K562 (cell line): Measurements from ENCODE around the gene GYS1. TPM values are rescaled to one million over a fixed set of nuclear protein-coding genes. Genes with fewer than 3 reads are reported as not detected.

ENCODE experiments used
- ATAC-seq: fragments of 200-7000 bp; cut with Tn5 transposase; 3 replicates; pipeline ENCODE4 v1.9.1; 2020; ENCODE audit warnings: moderate library complexity
- BruUV-seq: library from RNA; stranded (reverse); fragments of 400-500 nt; replicated peaks from 2 replicates; lab custom pipeline; 2021; lab: Mats Ljungman, UMichigan
- CTCF ChIA-PET: fragments of 300-600 bp; formaldehyde crosslinking; extraction: SDS; loops from one replicate; lab custom pipeline; 2021; ENCODE audit warnings: low intra/inter-chr PET ratio; lab: Yijun Ruan, JAX
- POLR2A ChIA-PET: fragments of 300-600, 350-650 bp; sonication (Branson Sonifier 250); formaldehyde crosslinking; extraction: SDS; loops from one replicate; lab custom pipeline; 2021; ENCODE audit warnings: antibody characterized with exemption, inconsistent platforms; lab: Yijun Ruan, JAX
- DNase-seq, 4 experiments: peaks; one replicate each; pipeline versions ENCODE4 v3.0.0 to v3.0.0-alpha.2; 2011 to 2018; ENCODE audit warnings: low spot score in 3 of 4, mixed read lengths in 3 of 4; ENCODE audit errors: extremely low read depth in 1 of 4
- FAIRE-seq: peaks from 2 replicates; lab custom pipeline; 2011; peaks lifted over from hg19 to GRCh38; lab: Jason Lieb, UNC
- H2AFZ ChIP-seq: 2 replicates; pipeline ENCODE4 v1.6.0; 2011; ENCODE audit warnings: low read depth, low read length, control low read depth, inconsistent platforms
- H3K27ac ChIP-seq: fragments of 200-600 bp; 3 replicates; pipeline ENCODE4 v1.8.0; 2011; ENCODE audit warnings: low read depth, mild to moderate bottlenecking, control low read depth, inconsistent platforms, low read length, moderate library complexity, mixed read lengths; ENCODE audit errors: extremely low read depth
- H3K27me3 ChIP-seq, 2 experiments: fragments of 300-600 bp in 1 of 2; 2 replicates in 1 of 2; 3 replicates in 1 of 2; pipeline versions ENCODE4 v1.6.0 to v1.8.0; 2011; ENCODE audit warnings: inconsistent platforms in 2 of 2, low read length in 2 of 2, mild to moderate bottlenecking in 1 of 2, mixed read lengths in 1 of 2, moderate library complexity in 1 of 2; ENCODE audit not compliant: control insufficient read depth in 2 of 2, insufficient read depth in 2 of 2
- H3K36me3 ChIP-seq: fragments of 300-600 bp; 3 replicates; pipeline ENCODE4 v1.8.0; 2011; ENCODE audit warnings: mild to moderate bottlenecking, low read length, inconsistent platforms; ENCODE audit not compliant: control insufficient read depth, insufficient read depth
- H3K4me1 ChIP-seq, 2 experiments: fragments of 200-600 bp in 1 of 2; replicated peaks in 1 of 2; 2 replicates in 1 of 2; 3 replicates in 1 of 2; pipeline versions ENCODE4 v1.5.1 to v1.8.0; 2011; ENCODE audit warnings: inconsistent platforms in 2 of 2, low read length in 2 of 2, mild to moderate bottlenecking in 1 of 2, mixed read lengths in 1 of 2, moderate library complexity in 1 of 2; ENCODE audit not compliant: control insufficient read depth in 2 of 2, insufficient read depth in 2 of 2
- H3K4me2 ChIP-seq: 2 replicates; pipeline ENCODE4 v1.6.1; 2011; ENCODE audit warnings: low read length, control low read depth, inconsistent platforms, mixed read lengths; ENCODE audit not compliant: insufficient read depth
- H3K4me3 ChIP-seq: fragments of 200-600 bp; sonication (generic), shearing (Covaris generic); 2 replicates; pipeline ENCODE4 v1.5.1; 2016; ENCODE audit warnings: control low read depth, inconsistent platforms
- H3K79me2 ChIP-seq: fragments of 200-600 bp; 3 replicates; pipeline ENCODE4 v1.8.0; 2011; ENCODE audit warnings: low read length, inconsistent platforms; ENCODE audit not compliant: control insufficient read depth, insufficient read depth
- H3K9ac ChIP-seq, 2 experiments: 2 replicates each; pipeline versions ENCODE4 v1.6.0 to v1.6.1; 2011; ENCODE audit warnings: low read depth in 2 of 2, low read length in 2 of 2, control low read depth in 1 of 2, inconsistent platforms in 1 of 2, mild to moderate bottlenecking in 1 of 2, mixed read lengths in 1 of 2; ENCODE audit not compliant: insufficient read depth in 1 of 2
- H3K9me1 ChIP-seq: one replicate; pipeline ENCODE4 v1.6.0; 2011; ENCODE audit warnings: inconsistent platforms, mild to moderate bottlenecking, low read length, moderate library complexity; ENCODE audit not compliant: control insufficient read depth, insufficient read depth
- H3K9me3 ChIP-seq: replicated peaks from 2 replicates; pipeline ENCODE4 v1.5.1; 2011; ENCODE audit warnings: low read depth, low read length, inconsistent platforms; ENCODE audit not compliant: control insufficient read depth, insufficient read depth
- H4K20me1 ChIP-seq: replicated peaks from 2 replicates; pipeline ENCODE4 v1.6.1; 2011; ENCODE audit warnings: low read length, inconsistent platforms, mixed read lengths; ENCODE audit not compliant: control insufficient read depth, insufficient read depth
- CGGBP1 ChIP-seq: fragments of 250-450 bp; sonication (Bioruptor Pico); IDR thresholded peaks from 2 replicates; pipeline ENCODE4 v1.9.0; 2021; ENCODE audit warnings: mild to moderate bottlenecking
- MEF2A ChIP-seq: IDR thresholded peaks from 2 replicates; pipeline ENCODE4 v1.6.1; 2011; ENCODE audit warnings: low read depth, mild to moderate bottlenecking, low read length, moderate library complexity; ENCODE audit not compliant: control insufficient read depth
- PHTF2 ChIP-seq: fragments of 250-450 bp; sonication (Bioruptor Pico); IDR thresholded peaks from 2 replicates; pipeline ENCODE4 v1.5.0; 2021; ENCODE audit warnings: mild to moderate bottlenecking
- RBFOX2 ChIP-seq: fragments of 200-400 bp; formaldehyde crosslinking; IDR thresholded peaks from 2 replicates; pipeline ENCODE4 v1.6.1; 2017; ENCODE audit warnings: low read depth, mild to moderate bottlenecking, low read length, moderate library complexity
- TRIM25 ChIP-seq: fragments of 450-650 bp; IDR thresholded peaks from 2 replicates; pipeline ENCODE4 v1.7.0; 2016; ENCODE audit warnings: borderline replicate concordance
- ZBTB11 ChIP-seq, 3 experiments: fragments of 200-800 bp in 1 of 3; fragments of 250-450 bp in 1 of 3; fragments of 450-650 bp in 1 of 3; sonication (Bioruptor Pico) in 1 of 3; sonication (Bioruptor generic) in 1 of 3; formaldehyde crosslinking in 1 of 3; IDR thresholded peaks; 2 replicates each; pipeline versions ENCODE4 v1.6.1 to v1.8.0; 2016 to 2022; ENCODE audit warnings: mild to moderate bottlenecking in 2 of 3, missing genetic modification characterization in 2 of 3, missing compliant biosample characterization in 1 of 3, moderate library complexity in 1 of 3
- ZNF740 ChIP-seq, 3 experiments: fragments of 200-800 bp in 1 of 3; sonication (Bioruptor generic) in 1 of 3; sonication (generic) in 1 of 3; formaldehyde crosslinking in 1 of 3; IDR thresholded peaks; 2 replicates each; pipeline versions ENCODE4 v1.6.1 to v1.8.0; 2016 to 2022; ENCODE audit warnings: mild to moderate bottlenecking in 2 of 3, missing compliant biosample characterization in 2 of 3, missing genetic modification characterization in 2 of 3, missing genetic modification reagents in 1 of 3
- WGBS: fragments of 100-300 bp; shearing (Covaris generic); methylation state at CpG from one replicate; pipeline ENCODE4 v1.1.6; 2016; ENCODE audit warnings: low coverage, mixed read lengths; ENCODE audit not compliant: insufficient coverage; ENCODE audit errors: missing lambda C conversion rate; 5-methylcytosine and 5-hydroxymethylcytosine counted together
- in situ Hi-C: fragments of 300-500 bp; cut with MboI; formaldehyde crosslinking; loops from 4 replicates; pipeline ENCODE4 v1.15.0; 2018; ENCODE audit warnings: inconsistent platforms, mixed read lengths
- intact Hi-C: fragments of 100-400 bp; cut with micrococcal nuclease; formaldehyde crosslinking; loops from 2 replicates; pipeline ENCODE4 v1.14.2; 2022
- polyA plus RNA-seq, 8 experiments: library from polyadenylated mRNA; depleted of rRNA in 4 of 8; stranded (reverse) in 5 of 8; unstranded in 3 of 8; fragments of >200 nt; fragmentation: Nextera tagmentation in 2 of 8; fragmentation: Illumina TruSeq in 1 of 8; extraction: Ambion mirVana in 2 of 8; extraction: Trizol in 1 of 8; gene quantifications; 2 replicates each; pipeline versions ENCODE4 v1.2.1 to v1.2.3, GENCODE V29; 2011 to 2014; ENCODE audit warnings: inconsistent platforms in 1 of 8, missing spikeins in 1 of 8
- total RNA-seq, 7 experiments: library from RNA; depleted of rRNA in 6 of 7; stranded (reverse); fragments of >200 nt in 6 of 7; fragmentation: Illumina TruSeq in 2 of 7; extraction: Trizol in 2 of 7; gene quantifications; 2 replicates each; pipeline versions ENCODE4 v1.2.1 to v1.2.3, GENCODE V29; 2011 to 2021; ENCODE audit warnings: low replicate concordance in 1 of 7

Gene GYS1
- total and polyA plus RNA-seq, 9 of the 15 experiments (the other 6 are each of a cell fraction or from before 2014, with no cell fraction given), result 1.9 to 31.1 (median 15.2) TPM

- CTCF ChIA-PET, result no interaction called here
Observed at GRCh38 chr19:48989701-48990291, 3.3 kb downstream of the GYS1 start.

More at GRCh38 chr19:48989701-48990291, 3.3 kb downstream of the GYS1 start:
- Histone ChIP-seq H4K20me1 (no peaks in the 10 kb centered on the region), H3K27me3 (no peaks in the 10 kb centered on the region), H3K4me1 (peaks cover 5 to 26% of the 10 kb centered on the region in 2 experiments; a peak in 4 of 5 replicates), H2AFZ (no peak overlapping the region), H3K9me3 (no peaks in the 10 kb centered on the region), H3K27ac (no peak overlapping the region), H3K4me2 (no peak overlapping the region), H3K36me3 (peaks cover 51% of the 10 kb centered on the region), H3K4me3 (no peak overlapping the region), H3K79me2 (peaks cover 41% of the 10 kb centered on the region), H3K9ac (peak overlapping the region in 1 of 2 experiments; percentile 64; a peak in 2 of 4 replicates), H3K9me1 (no peaks in the 10 kb centered on the region)
- BruUV-seq, result no TSS peak
- POLR2A ChIA-PET, result interaction anchor here (0.6 kb wide), 1 partner anchor 114 kb away, joined by 3 read pairs; no protein-coding TSS in a partner anchor
- in situ Hi-C loops (no loop called here), intact Hi-C loops (loop anchor here (10.0 kb wide), 2 partner anchors 165 to 235 kb away; partner anchors contain the start of genes HRC and TRPM4)
- TF ChIP-seq CGGBP1, result no peak
- 0 out of 2 replicates have a peak, but pooled peaks have one; percentile 25 for TF ChIP-seq RBFOX2
- TF ChIP-seq TRIM25, result no peak
- no peak for TF ChIP-seq ZBTB11 (CRISPR knock-in tag; IDR thresholded peaks at IDR 0.05)
- TF ChIP-seq PHTF2 (CRISPR knock-in tag), result no peak
- no peak for TF ChIP-seq MEF2A
- no peak for TF ChIP-seq ZNF740 (CRISPR knock-in tag; IDR thresholded peaks at IDR 0.05)
- TF ChIP-seq ZNF740 (tag; IDR thresholded peaks at IDR 0.05), result 0 out of 4 replicates have a peak, but pooled peaks of 1 of the 2 experiments have one; percentile 39
- 77% methylated on average over 15 of the region's 17 CpGs for WGBS
- FAIRE-seq (no peak), ATAC-seq (no peak), DNase-seq (no peak)
